OCI-LY3 (cell line): ENCODE data around the gene MGARP.

Experiments
- CTCF ChIP-seq: fragments of 200-600, 300-600 bp; sonication (generic); IDR thresholded peaks from 2 replicates; pipeline ENCODE4 v1.5.1; 2014; ENCODE audit warnings: antibody characterized with exemption, low read length, low read depth
- EZH2phosphoT487 ChIP-seq: fragments of 200-600 bp; shearing (Covaris generic); IDR thresholded peaks from 2 replicates; pipeline ENCODE4 v1.6.1; 2018; ENCODE audit warnings: antibody characterized with exemption, mixed run types, low read depth

GRCh38 chr4:139243448-139244365 lies 36.3 kb downstream of the MGARP start:
- TF ChIP-seq EZH2phosphoT487 (no peak), CTCF (no peak)
